ENCODE measurements around the gene BAD. TPM values are rescaled to one million over a fixed set of nuclear protein-coding genes. Genes with fewer than 3 reads are reported as not detected.

BAD gene
- total and polyA plus RNA-seq, 9 donors = 3.4 to 125 (median 63.6) TPM

- Histone ChIP-seq H3K9me3 (no peaks in the 10 kb centered on the region), H3K4me3 (no peak overlapping the region), H3K27ac (no peak overlapping the region), H3K4me1 (ENCODE audit: insufficient read depth) (no peaks in the 10 kb centered on the region), H3K27me3 (no peaks in the 10 kb centered on the region), H3K36me3 (no peaks in the 10 kb centered on the region)
- WGBS, 3 donors = 82 to 91% (median 89%) methylated on average over 15 of the region's 15 CpGs
- TF ChIP-seq EP300 (IDR thresholded peaks at IDR 0.05) (no peak), CTCF (IDR thresholded peaks at IDR 0.05) (no peak)
- peak in 1 of 5 donors; percentile 29 for DNase-seq
- intact Hi-C loops (cut with DNase I) = no loop called here
These were observed 9.2 kb downstream of the BAD start for GRCh38 chr11:64275031-64275800.

- H3K36me3 ChIP-seq = no peaks in the 10 kb centered on the region
- peak overlapping the region; percentile 79 for H3K4me3 ChIP-seq
- peak overlapping the region; percentile 69 to 90 for H3K27ac ChIP-seq
- TF ChIP-seq POLR2A (IDR thresholded peaks at IDR 0.05) = peak; percentile 15
- TF ChIP-seq CTCF (IDR thresholded peaks at IDR 0.05) = peak in 1 of 3 donors; percentile 29
- peak; percentile 54 for TF ChIP-seq EP300 (IDR thresholded peaks at IDR 0.05)
- H3K9me3 ChIP-seq = no peaks in the 10 kb centered on the region
- 0 to 1% (median 0%) methylated on average over 15 to 58 of the region's 58 CpGs for WGBS, 3 donors
- DNase-seq = peak; percentile 97 to 99 (median 98)
- H3K27me3 ChIP-seq = no peaks in the 10 kb centered on the region
- intact Hi-C loops (cut with DNase I) = loop anchor here in 3 of 4 donors (1.0 to 10.0 kb wide), 3 partner anchors 15 to 65 kb away; partner anchors contain the start of genes FERMT3 (in 2 of the 3), BAD (in 1 of the 3), FKBP2 (in 1 of the 3) and GPR137 (in 1 of the 3)
- peaks cover 9% of the 10 kb centered on the region for H3K4me1 ChIP-seq (ENCODE audit: insufficient read depth)
These were observed 14.8 kb downstream of the BAD start for GRCh38 chr11:64269540-64270220.

- Histone ChIP-seq H3K9me3 (no peaks in the 10 kb centered on the region), H3K4me1 (ENCODE audit: insufficient read depth) (peaks cover 9% of the 10 kb centered on the region), H3K4me3 (peak overlapping the region; percentile 75), H3K27ac (peak overlapping the region; percentile 69 to 90), H3K27me3 (no peaks in the 10 kb centered on the region), H3K36me3 (no peaks in the 10 kb centered on the region)
- intact Hi-C loops (cut with DNase I) = loop anchor here in 2 of 4 donors (10.0 kb wide), 1 partner anchor 64 kb away; the partner anchor contains the start of gene FERMT3 (in 2 of the 2)
- TF ChIP-seq POLR2A (IDR thresholded peaks at IDR 0.05) (no peak), CTCF (IDR thresholded peaks at IDR 0.05) (no peak), EP300 (IDR thresholded peaks at IDR 0.05) (no peak)
- peak in 4 of 5 donors; percentile 68 to 83 (median 75) for DNase-seq
- 0% methylated on average over 28 to 34 of the region's 34 CpGs for WGBS, 3 donors
These were observed 15.4 kb downstream of the BAD start for GRCh38 chr11:64268893-64269539.

All from ovary (tissue), 9 donors.